SK-MEL-5 (cell line): ENCODE results near the gene LAMB1. TPM values are rescaled to one million over a fixed set of nuclear protein-coding genes. Genes with fewer than 3 reads are reported as not detected.
"Not testable (repeated sequence)": the region's sequence is repeated elsewhere in the genome, so short reads cannot be mapped to it uniquely, and the experiment has no call there.

Experiments used
- DNase-seq: peaks from one replicate; pipeline ENCODE4 v3.0.0-alpha.2; 2016; ENCODE audit warnings: low read depth, low spot score
- in situ Hi-C: cut with HindIII; loops from 2 replicates; pipeline ENCODE4 v1.10.0; 2016; ENCODE audit warnings: low sequenced_read_pairs, high pct_unique_total_duplicates, low pct_unique_long_range_greater_than_20kb
- polyA plus RNA-seq, 2 experiments: library from polyadenylated mRNA; depleted of rRNA; stranded (reverse); fragments of >200 nt; gene quantifications; 2 replicates each; pipeline ENCODE4 v1.2.3, GENCODE V29; 2015
- total RNA-seq: library from RNA; depleted of rRNA; stranded (reverse); fragments of >200 nt; shearing (Covaris generic); gene quantifications from 2 replicates; pipeline ENCODE4 v1.2.3, GENCODE V29; 2014; rRNA removed

Gene LAMB1
- total RNA-seq = 89.0 and 93.0 TPM in 2 replicates
- 148 and 221 TPM in 2 replicates for polyA plus RNA-seq (2015; cell fraction: cytosol; rRNA removed)
- polyA plus RNA-seq (2015; cell fraction: nucleus; rRNA removed) = 243 and 350 TPM in 2 replicates

- DNase-seq = peak; percentile 79
- in situ Hi-C loops = no loop called here
Observed at GRCh38 chr7:108002726-108003598, at the start of gene LAMB1. Gene LAMB1, minus strand, starts transcription at chr7:108003161. Its CDS starts 276 bp downstream, at chr7:108002885.

- no peak for DNase-seq
- in situ Hi-C loops = no loop called here
Observed at GRCh38 chr7:108051454-108051853, 48.5 kb upstream of the LAMB1 start.

- no peak for DNase-seq
- in situ Hi-C loops = no loop called here
Observed at GRCh38 chr7:108049962-108050361, 47.0 kb upstream of the LAMB1 start.

- in situ Hi-C loops = no loop called here
Observed at GRCh38 chr7:108048422-108048821, 45.5 kb upstream of the LAMB1 start.

GRCh38 chr7:108046952-108047506 is 44.1 kb upstream of the LAMB1 start:
- in situ Hi-C loops = no loop called here
- DNase-seq = no peak

More at GRCh38 chr7:108048422-108048821, 45.5 kb upstream of the LAMB1 start:
- DNase-seq = no peak

GRCh38 chr7:108045669-108046068 is 42.7 kb upstream of the LAMB1 start:
- DNase-seq = no peak
- in situ Hi-C loops = no loop called here

GRCh38 chr7:108045154-108045553 is 42.2 kb upstream of the LAMB1 start:
- no peak for DNase-seq
- in situ Hi-C loops = no loop called here

- in situ Hi-C loops = no loop called here
- DNase-seq = no peak
Observed at GRCh38 chr7:108044345-108044744, 41.4 kb upstream of the LAMB1 start.

- DNase-seq = no peak
- in situ Hi-C loops = no loop called here
Observed at GRCh38 chr7:108038986-108039385, 36.0 kb upstream of the LAMB1 start.

- in situ Hi-C loops = no loop called here
- DNase-seq = no peak
Observed at GRCh38 chr7:108037741-108038140, 34.8 kb upstream of the LAMB1 start.

- in situ Hi-C loops = no loop called here
- no peak for DNase-seq
Observed at GRCh38 chr7:108037140-108037539, 34.2 kb upstream of the LAMB1 start.

- in situ Hi-C loops = no loop called here
- DNase-seq = no peak
Observed at GRCh38 chr7:108034586-108034985, 31.6 kb upstream of the LAMB1 start.

- DNase-seq = no peak
- in situ Hi-C loops = no loop called here
Observed at GRCh38 chr7:108033776-108034497, 31.0 kb upstream of the LAMB1 start.

- in situ Hi-C loops = not testable (repeated sequence)
- DNase-seq = peak; percentile 59
Observed at GRCh38 chr7:108033309-108033708, 30.3 kb upstream of the LAMB1 start.

GRCh38 chr7:108030516-108030915 is 27.6 kb upstream of the LAMB1 start:
- DNase-seq = no peak
- in situ Hi-C loops = no loop called here

GRCh38 chr7:108029034-108029433 is 26.1 kb upstream of the LAMB1 start:
- no peak for DNase-seq
- in situ Hi-C loops = no loop called here

- DNase-seq = no peak
- in situ Hi-C loops = no loop called here
Observed at GRCh38 chr7:108028111-108028510, 25.1 kb upstream of the LAMB1 start.

GRCh38 chr7:108027239-108027638 is 24.3 kb upstream of the LAMB1 start:
- no peak for DNase-seq
- in situ Hi-C loops = no loop called here
